Activated CD8-positive, alpha-beta T cell treated with anti-CD3 and anti-CD28 coated beads for 36 hours (primary cell): ENCODE data around the gene GALNT2. TPM values are rescaled to one million over a fixed set of nuclear protein-coding genes. Genes with fewer than 3 reads are reported as not detected.

ENCODE experiments used
- ATAC-seq: fragments of 200-7000 bp; cut with Tn5 transposase; one replicate; pipeline ENCODE4 v1.10.0; 2021; ENCODE audit warnings: mild to moderate bottlenecking, moderate library complexity
- CTCF ChIA-PET: fragments of 350-600 bp; sonication (Branson Sonifier 250); formaldehyde crosslinking; loops from one replicate; lab custom pipeline; 2021; ENCODE audit warnings: antibody characterized with exemption; lab: Charles Lee
- POLR2A ChIA-PET: fragments of 350-600 bp; sonication (Branson Sonifier 250); formaldehyde crosslinking; loops from one replicate; lab custom pipeline; 2021; ENCODE audit warnings: antibody characterized with exemption; lab: Charles Lee
- DNase-seq: peaks from one replicate; pipeline ENCODE4 v3.0.0-alpha.2; 2020
- H3K27ac Mint-ChIP-seq: one replicate; pipeline ENCODE4 v1.8.0; 2021; ENCODE audit warnings: mild to moderate bottlenecking, mixed read lengths
- H3K27me3 Mint-ChIP-seq: one replicate; pipeline ENCODE4 v1.8.0; 2021; ENCODE audit warnings: mixed read lengths
- H3K36me3 Mint-ChIP-seq: one replicate; pipeline ENCODE4 v1.8.0; 2021; ENCODE audit warnings: low read depth, mixed read lengths
- H3K4me1 Mint-ChIP-seq: one replicate; pipeline ENCODE4 v1.8.0; 2021; ENCODE audit warnings: low read depth, mixed read lengths
- H3K4me3 Mint-ChIP-seq: one replicate; pipeline ENCODE4 v1.8.0; 2021; ENCODE audit warnings: mild to moderate bottlenecking, moderate library complexity, mixed read lengths
- H3K9me3 Mint-ChIP-seq: one replicate; pipeline ENCODE4 v1.8.0; 2021; ENCODE audit warnings: mixed read lengths
- CTCF ChIP-seq: fragments of 200-600 bp; IDR thresholded peaks from one replicate; pipeline ENCODE4 v1.8.0; 2022; ENCODE audit warnings: antibody characterized with exemption, mild to moderate bottlenecking
- intact Hi-C: fragments of 100-400 bp; cut with micrococcal nuclease; formaldehyde crosslinking; loops from one replicate; pipeline ENCODE4 v1.10.0; 2022
- total RNA-seq, 2 experiments: library from RNA; stranded (reverse); gene quantifications; one replicate each; pipeline ENCODE4 v1.2.3, GENCODE V29; 2021

The GALNT2 gene
- total RNA-seq, 2 experiments from 2014 or later: 40.1 to 42.3 TPM

GRCh38 chr1:230187290-230187689 is 120.3 kb downstream of the GALNT2 start:
- CTCF ChIA-PET: interaction anchor here (1.2 kb wide), 1 partner anchor 32 kb away, joined by 3 read pairs; no protein-coding TSS in a partner anchor

GRCh38 chr1:230188826-230189225 is 121.8 kb downstream of the GALNT2 start:
- ATAC-seq: no peak
- DNase-seq: no peak
- no peak overlapping the region for H3K4me3 Mint-ChIP-seq
- H3K27ac Mint-ChIP-seq: no peak overlapping the region
- H3K27me3 Mint-ChIP-seq: no peaks in the 10 kb centered on the region
- ChIA-PET POLR2A (no interaction called here), CTCF (no interaction called here)
- H3K4me1 Mint-ChIP-seq: peaks cover 33% of the 10 kb centered on the region
- intact Hi-C loops: no loop called here
- H3K36me3 Mint-ChIP-seq: peaks cover 34% of the 10 kb centered on the region
- H3K9me3 Mint-ChIP-seq: no peaks in the 10 kb centered on the region
- TF ChIP-seq CTCF: no peak

More at GRCh38 chr1:230187290-230187689, 120.3 kb downstream of the GALNT2 start:
- peaks cover 37% of the 10 kb centered on the region for H3K36me3 Mint-ChIP-seq
- DNase-seq (no peak), ATAC-seq (no peak)
- no peaks in the 10 kb centered on the region for H3K27me3 Mint-ChIP-seq
- H3K4me3 Mint-ChIP-seq: no peak overlapping the region
- intact Hi-C loops: no loop called here
- H3K4me1 Mint-ChIP-seq: peaks cover 36% of the 10 kb centered on the region
- POLR2A ChIA-PET: interaction anchor here (0.7 kb wide), 1 partner anchor 24 kb away, joined by 3 read pairs; no protein-coding TSS in a partner anchor
- no peaks in the 10 kb centered on the region for H3K9me3 Mint-ChIP-seq
- H3K27ac Mint-ChIP-seq: no peak overlapping the region
- TF ChIP-seq CTCF: no peak

GRCh38 chr1:230189341-230189740 is 122.3 kb downstream of the GALNT2 start:
- intact Hi-C loops: no loop called here
- H3K27me3 Mint-ChIP-seq: no peaks in the 10 kb centered on the region
- TF ChIP-seq CTCF: no peak
- H3K27ac Mint-ChIP-seq: no peak overlapping the region
- ChIA-PET CTCF (no interaction called here), POLR2A (no interaction called here)
- H3K4me1 Mint-ChIP-seq: peaks cover 33% of the 10 kb centered on the region
- H3K9me3 Mint-ChIP-seq: no peaks in the 10 kb centered on the region
- H3K4me3 Mint-ChIP-seq: no peak overlapping the region
- no peak for DNase-seq
- H3K36me3 Mint-ChIP-seq: peaks cover 30% of the 10 kb centered on the region
- no peak for ATAC-seq

DNA sequence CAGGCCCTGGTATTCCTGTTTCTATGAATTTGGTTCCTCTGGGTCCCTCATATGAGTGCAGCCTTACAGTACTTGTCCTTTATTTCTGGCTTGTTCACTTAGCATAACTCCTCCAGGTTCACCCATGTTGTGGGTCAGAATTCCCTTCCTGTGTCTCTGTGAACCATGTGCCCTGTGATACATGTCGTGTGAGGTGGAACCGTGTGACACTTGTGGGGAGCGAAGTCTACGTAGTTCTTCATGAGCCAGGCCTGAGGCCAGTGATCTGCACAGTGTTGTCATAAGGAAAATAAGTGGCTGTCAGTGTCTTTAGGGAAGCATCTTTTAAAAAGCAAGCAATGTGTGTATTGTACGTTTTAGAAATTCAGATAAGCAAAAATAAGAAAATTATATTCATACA is 122.8 kb downstream of the GALNT2 start:
- ChIA-PET CTCF (no interaction called here), POLR2A (no interaction called here)
- H3K27me3 Mint-ChIP-seq: no peaks in the 10 kb centered on the region
- no peak for TF ChIP-seq CTCF
- peaks cover 25% of the 10 kb centered on the region for H3K36me3 Mint-ChIP-seq
- DNase-seq (no peak), ATAC-seq (no peak)
- no peak overlapping the region for H3K4me3 Mint-ChIP-seq
- H3K27ac Mint-ChIP-seq: no peak overlapping the region
- H3K9me3 Mint-ChIP-seq: no peaks in the 10 kb centered on the region
- H3K4me1 Mint-ChIP-seq: peaks cover 28% of the 10 kb centered on the region
- intact Hi-C loops: no loop called here

DNA sequence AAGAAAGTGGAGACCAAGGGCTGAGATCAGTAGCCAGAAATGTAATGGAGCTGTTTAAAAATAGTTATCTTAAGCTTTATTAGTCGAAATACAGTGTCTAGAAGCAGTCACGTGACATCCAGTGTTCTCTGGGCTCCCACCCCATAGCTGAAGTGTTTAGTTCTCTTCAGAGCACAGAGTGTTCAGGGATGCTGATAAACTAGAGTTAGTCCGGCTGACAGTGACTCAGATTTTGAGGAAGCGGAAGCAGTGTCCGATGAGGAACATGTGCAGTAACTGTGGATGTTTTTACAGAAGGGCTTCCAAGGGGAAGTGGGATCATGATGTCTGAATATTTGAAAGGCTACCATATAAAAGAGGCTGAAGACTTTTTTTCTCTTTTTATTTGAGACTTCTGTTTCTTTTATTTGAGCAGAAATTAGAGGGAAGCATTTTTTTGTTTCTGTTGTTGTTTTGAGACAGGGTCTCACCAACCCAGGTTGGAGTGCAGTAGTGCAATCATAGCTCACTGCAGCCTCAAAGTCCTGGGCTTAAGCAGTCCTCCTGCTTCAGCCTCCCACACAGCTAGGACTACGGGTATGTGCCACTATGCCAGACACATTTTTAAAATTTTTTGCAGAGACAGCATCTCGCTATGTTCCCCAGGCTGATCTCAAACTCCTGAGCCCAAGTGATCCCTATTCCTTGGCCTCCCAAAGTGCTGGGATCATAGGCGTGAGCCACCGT is 124.2 kb downstream of the GALNT2 start:
- intact Hi-C loops: no loop called here

More for the DNA sequence above, 124.2 kb downstream of the GALNT2 start:
- H3K9me3 Mint-ChIP-seq: no peaks in the 10 kb centered on the region
- H3K4me3 Mint-ChIP-seq: no peak overlapping the region
- H3K36me3 Mint-ChIP-seq: peaks cover 23% of the 10 kb centered on the region
- ATAC-seq: no peak
- ChIA-PET POLR2A (no interaction called here), CTCF (interaction anchor here (1.5 kb wide), 1 partner anchor 14 kb away, joined by 4 read pairs; no protein-coding TSS in a partner anchor)
- DNase-seq: no peak
- peaks cover 14% of the 10 kb centered on the region for H3K4me1 Mint-ChIP-seq
- H3K27me3 Mint-ChIP-seq: no peaks in the 10 kb centered on the region
- TF ChIP-seq CTCF: no peak
- no peak overlapping the region for H3K27ac Mint-ChIP-seq
